Osteocyte (in vitro differentiated cells): ENCODE results near the gene AMD1. TPM values are rescaled to one million over a fixed set of nuclear protein-coding genes. Genes with fewer than 3 reads are reported as not detected.
"Not testable (repeated sequence)": the region's sequence is repeated elsewhere in the genome, so short reads cannot be mapped to it uniquely, and the experiment has no call there.

Source experiments
- DNase-seq: peaks from one replicate; pipeline ENCODE4 v3.0.0; 2021; ENCODE audit warnings: mixed read lengths; ENCODE audit not compliant: unreplicated experiment; ENCODE audit errors: extremely low spot score
- H3K27ac Mint-ChIP-seq: one replicate; pipeline ENCODE4 v1.8.0; 2021; ENCODE audit warnings: mild to moderate bottlenecking, mixed read lengths; ENCODE audit not compliant: unreplicated experiment
- H3K27me3 Mint-ChIP-seq: one replicate; pipeline ENCODE4 v1.8.0; 2021; ENCODE audit warnings: mixed read lengths; ENCODE audit not compliant: unreplicated experiment
- H3K36me3 Mint-ChIP-seq: one replicate; pipeline ENCODE4 v1.8.0; 2021; ENCODE audit warnings: mixed read lengths; ENCODE audit not compliant: unreplicated experiment
- H3K4me1 Mint-ChIP-seq: one replicate; pipeline ENCODE4 v1.8.0; 2021; ENCODE audit warnings: mixed read lengths; ENCODE audit not compliant: unreplicated experiment
- H3K4me3 Mint-ChIP-seq: one replicate; pipeline ENCODE4 v1.8.0; 2021; ENCODE audit warnings: mild to moderate bottlenecking, moderate library complexity, mixed read lengths; ENCODE audit not compliant: unreplicated experiment
- H3K9me3 Mint-ChIP-seq: one replicate; pipeline ENCODE4 v1.8.0; 2021; ENCODE audit warnings: mixed read lengths; ENCODE audit not compliant: unreplicated experiment
- CTCF ChIP-seq: fragments of 200-600 bp; sonication (generic); IDR thresholded peaks from 2 replicates; pipeline ENCODE4 v1.5.0; 2021; ENCODE audit warnings: antibody characterized with exemption, mild to moderate bottlenecking, moderate library complexity
- total RNA-seq: library from RNA; stranded (reverse); gene quantifications from 2 replicates; pipeline ENCODE4 v1.2.1, GENCODE V29; 2021

The AMD1 gene
- total RNA-seq, 1 donor from 2014 or later = 34.0 TPM

GRCh38 chr6:110833831-110834230, 40.8 kb upstream of the AMD1 start:
- Mint-ChIP-seq H3K27ac (no peak overlapping the region), H3K27me3 (no peaks in the 10 kb centered on the region), H3K36me3 (peaks cover 2% of the 10 kb centered on the region), H3K4me1 (no peaks in the 10 kb centered on the region), H3K4me3 (no peak overlapping the region), H3K9me3 (no peaks in the 10 kb centered on the region)
- DNase-seq = peak; percentile 30
- TF ChIP-seq CTCF = no peak

GRCh38 chr6:110835751-110836150, 38.8 kb upstream of the AMD1 start:
- not testable (repeated sequence) for H3K27me3 Mint-ChIP-seq, H3K4me3 Mint-ChIP-seq, H3K36me3 Mint-ChIP-seq, H3K27ac Mint-ChIP-seq, H3K9me3 Mint-ChIP-seq, H3K4me1 Mint-ChIP-seq
- DNase-seq = peak; percentile 10

GRCh38 chr6:110841266-110841665, 33.3 kb upstream of the AMD1 start:
- H3K36me3 Mint-ChIP-seq = no peaks in the 10 kb centered on the region
- no peak for TF ChIP-seq CTCF
- no peak overlapping the region for H3K4me3 Mint-ChIP-seq
- no peaks in the 10 kb centered on the region for H3K4me1 Mint-ChIP-seq
- no peaks in the 10 kb centered on the region for H3K9me3 Mint-ChIP-seq
- H3K27me3 Mint-ChIP-seq = no peaks in the 10 kb centered on the region
- DNase-seq = peak; percentile 7
- H3K27ac Mint-ChIP-seq = no peak overlapping the region

GRCh38 chr6:110849781-110850180, 24.8 kb upstream of the AMD1 start:
- no peaks in the 10 kb centered on the region for H3K27me3 Mint-ChIP-seq
- H3K4me3 Mint-ChIP-seq = no peak overlapping the region
- no peak overlapping the region for H3K27ac Mint-ChIP-seq
- DNase-seq = no peak
- no peaks in the 10 kb centered on the region for H3K9me3 Mint-ChIP-seq
- H3K36me3 Mint-ChIP-seq = no peaks in the 10 kb centered on the region
- no peaks in the 10 kb centered on the region for H3K4me1 Mint-ChIP-seq
- no peak for TF ChIP-seq CTCF

- Mint-ChIP-seq H3K27me3 (no peaks in the 10 kb centered on the region), H3K4me1 (no peaks in the 10 kb centered on the region), H3K4me3 (no peak overlapping the region), H3K36me3 (no peaks in the 10 kb centered on the region), H3K9me3 (no peaks in the 10 kb centered on the region), H3K27ac (no peak overlapping the region)
- no peak for TF ChIP-seq CTCF
- no peak for DNase-seq
Observed at GRCh38 chr6:110852773-110853172, 21.8 kb upstream of the AMD1 start.

GRCh38 chr6:110853754-110854477, 20.7 kb upstream of the AMD1 start:
- no peak overlapping the region for H3K4me3 Mint-ChIP-seq
- no peak for TF ChIP-seq CTCF
- H3K4me1 Mint-ChIP-seq = no peaks in the 10 kb centered on the region
- DNase-seq = peak; percentile 17
- H3K27ac Mint-ChIP-seq = no peak overlapping the region
- H3K36me3 Mint-ChIP-seq = no peaks in the 10 kb centered on the region
- no peaks in the 10 kb centered on the region for H3K9me3 Mint-ChIP-seq
- H3K27me3 Mint-ChIP-seq = no peaks in the 10 kb centered on the region
